RWPE2 (cell line): Measurements from ENCODE around the gene TNFSF8.

Experiments
- ATAC-seq: fragments of 200-7000 bp; cut with Tn5 transposase; 3 replicates; pipeline ENCODE4 v1.9.1; 2021; ENCODE audit warnings: low read depth
- DNase-seq: peaks from one replicate; pipeline ENCODE4 v3.0.0-alpha.2; 2020; ENCODE audit warnings: low spot score
- H3K27ac ChIP-seq: fragments of 450-650 bp; 2 replicates; pipeline ENCODE4 v1.5.1; 2017; ENCODE audit warnings: mild to moderate bottlenecking; ENCODE audit not compliant: poor library complexity, severe bottlenecking
- H3K27me3 ChIP-seq: fragments of 250-450 bp; sonication (Bioruptor Pico); 2 replicates; pipeline ENCODE4 v1.5.1; 2021; ENCODE audit warnings: mild to moderate bottlenecking, moderate library complexity; ENCODE audit not compliant: insufficient read depth, poor library complexity, severe bottlenecking
- H3K36me3 ChIP-seq: fragments of 250-450 bp; sonication (Bioruptor Pico); 2 replicates; pipeline ENCODE4 v1.5.1; 2020; ENCODE audit warnings: low read depth, mild to moderate bottlenecking, moderate library complexity
- H3K4me1 ChIP-seq: fragments of 250-450 bp; sonication (Bioruptor Pico); 2 replicates; pipeline ENCODE4 v1.5.1; 2021; ENCODE audit warnings: mild to moderate bottlenecking, moderate library complexity; ENCODE audit not compliant: insufficient read depth, poor library complexity, severe bottlenecking
- H3K4me3 ChIP-seq: fragments of 250-450 bp; sonication (Bioruptor Pico); 2 replicates; pipeline ENCODE4 v1.5.1; 2021; ENCODE audit warnings: mild to moderate bottlenecking, moderate library complexity; ENCODE audit not compliant: severe bottlenecking
- H3K9me3 ChIP-seq: fragments of 250-450 bp; sonication (Bioruptor Pico); 2 replicates; pipeline ENCODE4 v1.5.1; 2021; ENCODE audit warnings: mild to moderate bottlenecking, moderate library complexity; ENCODE audit not compliant: severe bottlenecking
- CTCF ChIP-seq: fragments of 450-650 bp; IDR thresholded peaks from one replicate; pipeline ENCODE4 v1.5.1; 2017; ENCODE audit warnings: mild to moderate bottlenecking, moderate library complexity; ENCODE audit not compliant: poor library complexity, severe bottlenecking

TNFSF8 gene

GRCh38 chr9:114909661-114910060, 20.7 kb downstream of the TNFSF8 start:
- ATAC-seq (no peak), DNase-seq (no peak)
- Histone ChIP-seq H3K4me3 (no peak overlapping the region), H3K27me3 (no peaks in the 10 kb centered on the region), H3K9me3 (no peaks in the 10 kb centered on the region), H3K4me1 (peaks cover 22% of the 10 kb centered on the region), H3K27ac (no peak overlapping the region), H3K36me3 (no peaks in the 10 kb centered on the region)
- no peak for TF ChIP-seq CTCF

GRCh38 chr9:114908805-114909448, 21.5 kb downstream of the TNFSF8 start:
- DNase-seq = no peak
- no peak for ATAC-seq
- no peak for TF ChIP-seq CTCF

GRCh38 chr9:114908104-114908622, 22.2 kb downstream of the TNFSF8 start:
- TF ChIP-seq CTCF = no peak
- no peaks in the 10 kb centered on the region for H3K27me3 ChIP-seq
- H3K4me1 ChIP-seq = peaks cover 22% of the 10 kb centered on the region
- no peaks in the 10 kb centered on the region for H3K36me3 ChIP-seq
- peak; percentile 93 for DNase-seq
- peak; percentile 96 for ATAC-seq
- H3K9me3 ChIP-seq = no peaks in the 10 kb centered on the region
- H3K4me3 ChIP-seq = no peak overlapping the region
- H3K27ac ChIP-seq = peak overlapping the region; percentile 57

More at GRCh38 chr9:114908805-114909448, 21.5 kb downstream of the TNFSF8 start:
- Histone ChIP-seq H3K4me1 (peaks cover 22% of the 10 kb centered on the region), H3K36me3 (no peaks in the 10 kb centered on the region), H3K9me3 (no peaks in the 10 kb centered on the region), H3K4me3 (no peak overlapping the region), H3K27me3 (no peaks in the 10 kb centered on the region), H3K27ac (peak overlapping the region; percentile 57)

- Histone ChIP-seq H3K27ac (peak overlapping the region; percentile 57), H3K4me1 (peaks cover 27% of the 10 kb centered on the region), H3K4me3 (no peak overlapping the region), H3K27me3 (no peaks in the 10 kb centered on the region), H3K36me3 (no peaks in the 10 kb centered on the region), H3K9me3 (no peaks in the 10 kb centered on the region)
- DNase-seq (no peak), ATAC-seq (no peak)
- TF ChIP-seq CTCF = peak; percentile 79
Observed at GRCh38 chr9:114906922-114907571, 23.3 kb downstream of the TNFSF8 start.
